Neuron (in vitro differentiated cells): Measurements from ENCODE around the gene CCDC47.
A peak's percentile ranks its signal among the peaks of the same experiment; 100 is the strongest.

Experiments
- H2AFZ ChIP-seq: one replicate; pipeline ENCODE4 v1.6.1; 2013; ENCODE audit warnings: low read depth, mild to moderate bottlenecking, inconsistent platforms, low read length, moderate library complexity
- H3K27me3 ChIP-seq: one replicate; pipeline ENCODE4 v1.6.1; 2013; ENCODE audit warnings: low read length; ENCODE audit not compliant: insufficient read depth
- H3K36me3 ChIP-seq: one replicate; pipeline ENCODE4 v1.6.1; 2013; ENCODE audit warnings: low read length; ENCODE audit not compliant: insufficient read depth
- H3K4me1 ChIP-seq: one replicate; pipeline ENCODE4 v1.6.1; 2013; ENCODE audit warnings: low read length; ENCODE audit not compliant: insufficient read depth
- H3K4me3 ChIP-seq: 2 replicates; pipeline ENCODE4 v1.5.1; 2013; ENCODE audit warnings: mild to moderate bottlenecking, low read length, moderate library complexity
- H3K9me3 ChIP-seq: one replicate; pipeline ENCODE4 v1.6.1; 2013; ENCODE audit warnings: low read length

The CCDC47 gene

GRCh38 chr17:63704836-63705235 lies 68.6 kb downstream of the CCDC47 start:
- Histone ChIP-seq H3K27me3 (no peaks in the 10 kb centered on the region), H2AFZ (no peak overlapping the region), H3K9me3 (no peaks in the 10 kb centered on the region), H3K4me1 (no peaks in the 10 kb centered on the region), H3K36me3 (peaks cover 64% of the 10 kb centered on the region), H3K4me3 (no peak overlapping the region)

GRCh38 chr17:63704259-63704576 lies 69.2 kb downstream of the CCDC47 start:
- no peaks in the 10 kb centered on the region for H3K4me1 ChIP-seq
- no peaks in the 10 kb centered on the region for H3K27me3 ChIP-seq
- H2AFZ ChIP-seq, result no peak overlapping the region
- H3K9me3 ChIP-seq, result no peaks in the 10 kb centered on the region
- no peak overlapping the region for H3K4me3 ChIP-seq
- H3K36me3 ChIP-seq, result peaks cover 57% of the 10 kb centered on the region

- Histone ChIP-seq H3K36me3 (peaks cover 52% of the 10 kb centered on the region), H2AFZ (no peak overlapping the region), H3K4me1 (peaks cover 4% of the 10 kb centered on the region), H3K9me3 (no peaks in the 10 kb centered on the region), H3K27me3 (no peaks in the 10 kb centered on the region), H3K4me3 (no peak overlapping the region)
These were observed 69.7 kb downstream of the CCDC47 start for GRCh38 chr17:63703556-63704258.

- Histone ChIP-seq H3K4me3 (no peak overlapping the region), H3K9me3 (no peaks in the 10 kb centered on the region), H3K27me3 (no peaks in the 10 kb centered on the region), H3K4me1 (peaks cover 4% of the 10 kb centered on the region), H2AFZ (no peak overlapping the region), H3K36me3 (peaks cover 54% of the 10 kb centered on the region)
These were observed 70.4 kb downstream of the CCDC47 start for GRCh38 chr17:63703029-63703428.

- Histone ChIP-seq H3K4me3 (no peak overlapping the region), H3K9me3 (no peaks in the 10 kb centered on the region)
These were observed 70.7 kb downstream of the CCDC47 start for GRCh38 chr17:63702721-63703015.

GRCh38 chr17:63701868-63702720 lies 71.3 kb downstream of the CCDC47 start:
- Histone ChIP-seq H2AFZ (no peak overlapping the region), H3K4me3 (no peak overlapping the region), H3K27me3 (no peaks in the 10 kb centered on the region), H3K9me3 (no peaks in the 10 kb centered on the region), H3K4me1 (peaks cover 4% of the 10 kb centered on the region), H3K36me3 (peaks cover 54% of the 10 kb centered on the region)

More at GRCh38 chr17:63702721-63703015, 70.7 kb downstream of the CCDC47 start:
- Histone ChIP-seq H3K36me3 (peaks cover 57% of the 10 kb centered on the region), H3K4me1 (peaks cover 4% of the 10 kb centered on the region), H3K27me3 (no peaks in the 10 kb centered on the region), H2AFZ (no peak overlapping the region)

GRCh38 chr17:63701456-63701820 lies 72.0 kb downstream of the CCDC47 start:
- H3K9me3 ChIP-seq, result no peaks in the 10 kb centered on the region
- peaks cover 48% of the 10 kb centered on the region for H3K36me3 ChIP-seq
- no peaks in the 10 kb centered on the region for H3K27me3 ChIP-seq
- no peak overlapping the region for H3K4me3 ChIP-seq
- peaks cover 4% of the 10 kb centered on the region for H3K4me1 ChIP-seq
- no peak overlapping the region for H2AFZ ChIP-seq

- H3K4me1 ChIP-seq, result peaks cover 4% of the 10 kb centered on the region
- peak overlapping the region; percentile 41 for H2AFZ ChIP-seq
- H3K27me3 ChIP-seq, result no peaks in the 10 kb centered on the region
- H3K36me3 ChIP-seq, result peaks cover 42% of the 10 kb centered on the region
- no peaks in the 10 kb centered on the region for H3K9me3 ChIP-seq
- peak overlapping the region; percentile 42 for H3K4me3 ChIP-seq
These were observed 72.6 kb downstream of the CCDC47 start for GRCh38 chr17:63700528-63701455.

GRCh38 chr17:63699638-63700527 lies 73.5 kb downstream of the CCDC47 start, which contains the start of gene LIMD2:
Gene LIMD2 (minus strand): TSS chr17:63700125. CDS start chr17:63699298, 827 bp downstream.
- H3K36me3 ChIP-seq, result peaks cover 38% of the 10 kb centered on the region
- H3K9me3 ChIP-seq, result no peaks in the 10 kb centered on the region
- H3K27me3 ChIP-seq, result no peaks in the 10 kb centered on the region
- H2AFZ ChIP-seq, result peak within 1 kb of the TSS; percentile 41
- peak within 1 kb of the TSS; percentile 57 for H3K4me3 ChIP-seq
- H3K4me1 ChIP-seq, result peaks cover 4% of the 10 kb centered on the region

- H3K9me3 ChIP-seq, result no peaks in the 10 kb centered on the region
- H3K4me1 ChIP-seq, result peaks cover 4% of the 10 kb centered on the region
- peak overlapping the region; percentile 57 for H3K4me3 ChIP-seq
- H3K36me3 ChIP-seq, result peaks cover 36% of the 10 kb centered on the region
- H3K27me3 ChIP-seq, result no peaks in the 10 kb centered on the region
- H2AFZ ChIP-seq, result no peak overlapping the region
These were observed 74.3 kb downstream of the CCDC47 start for GRCh38 chr17:63698886-63699637.

- H3K27me3 ChIP-seq, result no peaks in the 10 kb centered on the region
- H3K4me1 ChIP-seq, result peaks cover 4% of the 10 kb centered on the region
- H3K4me3 ChIP-seq, result peak overlapping the region; percentile 57
- H2AFZ ChIP-seq, result no peak overlapping the region
- no peaks in the 10 kb centered on the region for H3K9me3 ChIP-seq
- H3K36me3 ChIP-seq, result peaks cover 35% of the 10 kb centered on the region
These were observed 75.0 kb downstream of the CCDC47 start for GRCh38 chr17:63698381-63698885.
